ENCODE measurements around the gene CD40. TPM values are rescaled to one million over a fixed set of nuclear protein-coding genes. Genes with fewer than 3 reads are reported as not detected.

Gene CD40
- total and polyA plus RNA-seq, 2 of the 4 experiments (the other 2 are of a cell fraction) = 0.36 to 0.92 TPM

DNA sequence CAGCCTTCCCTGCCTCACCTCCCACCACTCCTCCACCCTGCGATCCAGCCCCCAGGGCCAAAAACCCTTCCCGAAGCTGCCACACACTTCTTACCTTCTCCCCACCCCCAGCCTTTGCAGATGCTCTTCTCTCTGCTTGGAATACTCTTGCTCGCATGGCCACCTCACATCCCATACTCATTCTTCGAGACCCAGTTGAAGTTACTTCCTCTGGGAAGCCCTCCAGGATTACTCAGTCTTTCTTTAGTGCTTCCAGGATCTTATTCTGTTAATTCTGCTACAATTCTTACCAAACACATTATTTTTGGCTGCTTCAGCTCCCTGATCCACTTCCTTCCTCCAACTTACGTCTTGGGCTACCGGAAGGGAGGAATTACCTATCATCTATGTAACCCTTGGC lies 54.3 kb downstream of the CD40 start:
- Histone ChIP-seq H2BK20ac (ENCODE audit: low read depth, low read length) (no peak overlapping the region), H4K8ac (ENCODE audit: low read depth in 2 of 2, low read length in 2 of 2) (no peak overlapping the region), H4K5ac (ENCODE audit: low read depth, low read length) (no peak overlapping the region), H2BK120ac (ENCODE audit: low read depth, low read length) (no peak overlapping the region), H3K56ac (ENCODE audit: extremely low read depth, insufficient read depth, low read length) (no peak overlapping the region), H2AK9ac (replicated peaks; ENCODE audit: low read depth, low read length, poor library complexity) (no peak overlapping the region), H3K27me3 (ENCODE audit: control insufficient read depth, insufficient read depth, low read length) (peaks cover 40% of the 10 kb centered on the region), H3K36me3 (ENCODE audit: control insufficient read depth, insufficient read depth, low read length) (no peaks in the 10 kb centered on the region), H3K9ac (ENCODE audit: low read depth, low read length) (no peak overlapping the region), H3K14ac (replicated peaks; ENCODE audit: low read depth, low read length) (no peak overlapping the region), H3K9me1 (ENCODE audit: insufficient read depth, low read length) (0 out of 2 replicates have a peak, but pooled peaks cover 2% of the 10 kb centered on the region), H3K27ac (ENCODE audit: insufficient read depth, low read length) (no peak overlapping the region), H3K4me3 (ENCODE audit: insufficient read depth, low read depth, low read length) (no peak overlapping the region), H3K4ac (ENCODE audit: low read depth, low read length) (no peak overlapping the region), H4K91ac (ENCODE audit: insufficient read depth, low read depth, low read length) (no peak overlapping the region), H2AFZ (replicated peaks; ENCODE audit: low read length, poor library complexity) (no peak overlapping the region), H3K18ac (ENCODE audit: low read depth, low read length) (no peak overlapping the region), H2BK5ac (ENCODE audit: low read depth, low read length, poor library complexity, severe bottlenecking) (no peak overlapping the region), H2BK15ac (ENCODE audit: low read depth, low read length) (no peak overlapping the region), H3K23ac (ENCODE audit: low read depth, low read length) (no peak overlapping the region), H3K79me1 (ENCODE audit: low read depth in 1 of 2, low read length in 2 of 2) (no peaks in the 10 kb centered on the region), H2AK5ac (ENCODE audit: low read depth, low read length) (no peak overlapping the region), H4K20me1 (ENCODE audit: insufficient read depth, low read length) (no peaks in the 10 kb centered on the region), H3K4me1 (ENCODE audit: control insufficient read depth, insufficient read depth, low read length) (no peaks in the 10 kb centered on the region), H3K4me2 (ENCODE audit: low read depth, low read length) (no peak overlapping the region), H3K9me3 (ENCODE audit: control insufficient read depth, insufficient read depth, low read length) (no peaks in the 10 kb centered on the region)
- intact Hi-C loops (cut with micrococcal nuclease) (no loop called here), in situ Hi-C loops (cut with MboI; ENCODE audit: low sequenced_read_pairs) (no loop called here), dilution Hi-C loops (cut with HindIII; ENCODE audit: low sequenced_read_pairs, unreplicated experiment) (no loop called here)
- 38% methylated on average over 4 of the region's 6 CpGs; no CpG with 5 or more reads in 1 of the 2 experiments for WGBS, 2 experiments (ENCODE audit: extremely low coverage in 2 of 2, insufficient read length in 1 of 2)
- ChIA-PET CTCF (no interaction called here), POLR2A (ENCODE audit: unreplicated experiment) (no interaction called here)
- DNase-seq (no peak), ATAC-seq (ENCODE audit: low read depth) (no peak)
- no peak for TF ChIP-seq POLR2A (IDR thresholded peaks at IDR 0.05; ENCODE audit: low read depth, low read length)
- no TSS peak for BruUV-seq (replicated peaks)

All from IMR-90 (cell line).